Measurements from ENCODE around the gene ATP5F1E. TPM values are rescaled to one million over a fixed set of nuclear protein-coding genes. Genes with fewer than 3 reads are reported as not detected.
A peak's percentile ranks its signal among the peaks of the same experiment; 100 is the strongest.

The ATP5F1E gene
- total RNA-seq, 2 donors from 2014 or later = 16.2 to 16.6 TPM

GRCh38 chr20:59006864-59007664, 25.1 kb downstream of the ATP5F1E start, which contains the start of gene CTSZ:
CTSZ (minus strand) TSS chr20:59007254; CDS start chr20:59007128, 126 bp downstream.
- Histone ChIP-seq H3K27ac (peak within 1 kb of the TSS; percentile 21 to 81 (median 70)), H3K27me3 (no peaks in the 10 kb centered on the region), H3K4me1 (peaks cover 40% of the 10 kb centered on the region), H3K9me3 (no peaks in the 10 kb centered on the region), H3K4me3 (peak within 1 kb of the TSS; percentile 31 to 51), H3K36me3 (replicated peaks in 1 of 2; ENCODE audit: insufficient read depth in 1 of 2, low read depth in 2 of 2) (no peaks in the 10 kb centered on the region)
- intact Hi-C loops (cut with DNase I) = no loop called here
- peak; percentile 52 to 71 (median 58) for DNase-seq
- TF ChIP-seq, protein P1, sequence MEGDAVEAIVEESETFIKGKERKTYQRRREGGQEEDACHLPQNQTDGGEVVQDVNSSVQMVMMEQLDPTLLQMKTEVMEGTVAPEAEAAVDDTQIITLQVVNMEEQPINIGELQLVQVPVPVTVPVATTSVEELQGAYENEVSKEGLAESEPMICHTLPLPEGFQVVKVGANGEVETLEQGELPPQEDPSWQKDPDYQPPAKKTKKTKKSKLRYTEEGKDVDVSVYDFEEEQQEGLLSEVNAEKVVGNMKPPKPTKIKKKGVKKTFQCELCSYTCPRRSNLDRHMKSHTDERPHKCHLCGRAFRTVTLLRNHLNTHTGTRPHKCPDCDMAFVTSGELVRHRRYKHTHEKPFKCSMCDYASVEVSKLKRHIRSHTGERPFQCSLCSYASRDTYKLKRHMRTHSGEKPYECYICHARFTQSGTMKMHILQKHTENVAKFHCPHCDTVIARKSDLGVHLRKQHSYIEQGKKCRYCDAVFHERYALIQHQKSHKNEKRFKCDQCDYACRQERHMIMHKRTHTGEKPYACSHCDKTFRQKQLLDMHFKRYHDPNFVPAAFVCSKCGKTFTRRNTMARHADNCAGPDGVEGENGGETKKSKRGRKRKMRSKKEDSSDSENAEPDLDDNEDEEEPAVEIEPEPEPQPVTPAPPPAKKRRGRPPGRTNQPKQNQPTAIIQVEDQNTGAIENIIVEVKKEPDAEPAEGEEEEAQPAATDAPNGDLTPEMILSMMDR (IDR thresholded peaks at IDR 0.05) = no peak
- peak; percentile 5 to 47 (median 37) for TF ChIP-seq POLR2A (IDR thresholded peaks at IDR 0.05)
- WGBS, 2 donors = 5 to 100% methylated on average over 1 to 58 of the region's 82 CpGs
- ATAC-seq = peak; percentile 80

GRCh38 chr20:59006167-59006863, 25.8 kb downstream of the ATP5F1E start:
- DNase-seq (peak in 1 of 4 donors; percentile 29), ATAC-seq (peak; percentile 18)
- intact Hi-C loops (cut with DNase I) = no loop called here
- peak overlapping the region; percentile 21 to 81 (median 70) for H3K27ac ChIP-seq
- WGBS, 2 donors = 33 to 37% methylated on average over 6 to 28 of the region's 29 CpGs
- peaks cover 38% of the 10 kb centered on the region for H3K4me1 ChIP-seq
- peaks cover 0 to under 1% of the 10 kb centered on the region in 2 donors for H3K36me3 ChIP-seq (replicated peaks in 1 of 2; ENCODE audit: insufficient read depth in 1 of 2, low read depth in 2 of 2)
- H3K9me3 ChIP-seq = no peaks in the 10 kb centered on the region
- H3K27me3 ChIP-seq = no peaks in the 10 kb centered on the region
- peak overlapping the region; percentile 31 to 51 for H3K4me3 ChIP-seq
- no peak for TF ChIP-seq POLR2A (IDR thresholded peaks at IDR 0.05)
- TF ChIP-seq, protein P1 (IDR thresholded peaks at IDR 0.05) = no peak

DNA sequence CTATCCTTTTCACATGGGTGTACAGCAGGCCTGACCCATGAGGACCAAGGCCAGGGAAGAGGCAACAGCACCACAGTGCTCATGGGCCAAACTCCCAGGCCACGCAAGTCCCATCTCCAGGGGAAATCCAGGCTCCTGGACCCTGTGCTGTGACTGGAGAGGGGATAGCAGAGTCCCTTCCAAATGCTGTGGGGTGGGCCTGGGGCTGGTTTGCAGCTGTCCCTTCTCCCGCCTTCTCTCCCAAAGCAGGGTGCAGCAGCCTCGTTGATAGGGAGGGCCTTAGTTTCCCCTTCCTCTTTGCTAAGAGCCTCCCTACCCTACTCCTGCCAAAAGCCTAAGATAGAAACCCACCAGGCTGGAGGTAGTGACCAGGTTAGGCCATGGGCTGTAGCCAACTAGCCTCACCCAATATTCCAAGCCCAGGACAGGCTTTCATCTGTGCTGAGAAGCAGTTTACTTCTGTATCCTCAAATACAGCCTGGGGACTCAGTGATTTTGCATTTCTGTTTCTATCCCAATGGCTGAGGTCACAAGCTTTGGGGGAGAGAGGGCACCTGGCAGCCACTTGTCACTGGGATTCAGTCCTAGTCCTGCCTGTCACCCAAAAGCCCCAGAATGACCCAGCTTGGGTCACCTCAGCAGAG, 26.5 kb downstream of the ATP5F1E start:
- TF ChIP-seq, protein P1 (IDR thresholded peaks at IDR 0.05) = no peak
- TF ChIP-seq POLR2A (IDR thresholded peaks at IDR 0.05) = no peak
- peaks cover 0 to 6% of the 10 kb centered on the region in 2 donors for H3K36me3 ChIP-seq (replicated peaks in 1 of 2; ENCODE audit: insufficient read depth in 1 of 2, low read depth in 2 of 2)
- H3K27ac ChIP-seq = peak overlapping the region in 3 of 4 donors; percentile 70 to 81 (median 70)
- peaks cover 33% of the 10 kb centered on the region for H3K4me1 ChIP-seq
- H3K27me3 ChIP-seq = no peaks in the 10 kb centered on the region
- intact Hi-C loops (cut with DNase I) = no loop called here
- no peak overlapping the region for H3K4me3 ChIP-seq
- whole genome bisulfite sequencing, 2 donors = 54 to 69% methylated on average over 3 of the region's 3 CpGs
- DNase-seq = no peak
- ATAC-seq = no peak
- H3K9me3 ChIP-seq = no peaks in the 10 kb centered on the region

- ATAC-seq (no peak), DNase-seq (peak in 2 of 4 donors; percentile 38 to 67)
- no peaks in the 10 kb centered on the region for H3K9me3 ChIP-seq
- H3K4me1 ChIP-seq = peaks cover 29% of the 10 kb centered on the region
- TF ChIP-seq, protein P1 (IDR thresholded peaks at IDR 0.05) = no peak
- TF ChIP-seq POLR2A (IDR thresholded peaks at IDR 0.05) = no peak
- 46 to 63% methylated on average over 12 to 17 of the region's 17 CpGs for WGBS, 2 donors
- H3K36me3 ChIP-seq (replicated peaks in 1 of 2; ENCODE audit: insufficient read depth in 1 of 2, low read depth in 2 of 2) = peaks cover 0 to 6% of the 10 kb centered on the region in 2 donors
- H3K4me3 ChIP-seq = no peak overlapping the region
- H3K27me3 ChIP-seq = no peaks in the 10 kb centered on the region
- peak overlapping the region in 2 of 4 donors; percentile 70 to 81 for H3K27ac ChIP-seq
- intact Hi-C loops (cut with DNase I) = no loop called here
Observed at GRCh38 chr20:59004763-59005522, 27.2 kb downstream of the ATP5F1E start.
